Left lung (tissue), 10 donors: Measurements from ENCODE around the gene PHF3. TPM values are rescaled to one million over a fixed set of nuclear protein-coding genes. Genes with fewer than 3 reads are reported as not detected.

Experiments
- ATAC-seq: fragments of 200-7000 bp; cut with Tn5 transposase; one replicate; pipeline ENCODE4 v1.9.1; 2020; ENCODE audit warnings: moderate library complexity
- DNase-seq, 4 donors: peaks; one replicate each; pipeline ENCODE4 v3.0.0-alpha.2; 2013 to 2020
- H3K27ac ChIP-seq, 2 donors: fragments of 200-600 bp; sonication (generic) in 1 of 2; one replicate each; pipeline versions ENCODE4 v1.5.0 to v1.8.0; 2020 to 2021
- H3K27me3 ChIP-seq, 2 donors: fragments of 200-600 bp; sonication (generic) in 1 of 2; one replicate each; pipeline versions ENCODE4 v1.5.0 to v1.8.0; 2020 to 2021
- H3K36me3 ChIP-seq, 2 donors: fragments of 200-600 bp; sonication (generic) in 1 of 2; one replicate each; pipeline versions ENCODE4 v1.5.0 to v1.8.0; 2020 to 2021
- H3K4me1 ChIP-seq, 2 donors: fragments of 200-600 bp; one replicate each; pipeline ENCODE4 v1.8.0; 2021
- H3K4me3 ChIP-seq, 2 donors: fragments of 200-600 bp; sonication (generic) in 1 of 2; one replicate each; pipeline versions ENCODE4 v1.5.0 to v1.8.0; 2020 to 2021; ENCODE audit warnings: mild to moderate bottlenecking in 1 of 2
- H3K9me3 ChIP-seq, 2 donors: fragments of 200-600 bp; sonication (generic) in 1 of 2; one replicate each; pipeline versions ENCODE4 v1.5.0 to v1.8.0; 2020 to 2021
- intact Hi-C, 2 donors: fragments of 100-400 bp; cut with DNase I; formaldehyde crosslinking; loops; one replicate each; pipeline versions ENCODE4 v1.11.2 to v1.14.2; 2022
- polyA plus RNA-seq, 6 donors: library from polyadenylated mRNA; unstranded; fragments of 120-200 nt; gene quantifications; one replicate each; pipeline ENCODE4 v1.2.1, GENCODE V29; 2013; ENCODE audit not compliant: insufficient read length in 6 of 6
- total RNA-seq, 2 donors: library from RNA; stranded (reverse); fragmentation: NEBNext Ultra II Directional; extraction: Animal tissue kit (Norgen Biotek cat#: 25700); gene quantifications; one replicate each; pipeline ENCODE4 v1.2.1, GENCODE V29; 2021
- TF ChIP-seq, protein P1 (sequence below), 2 donors: fragments of 200-600 bp; sonication (generic) in 1 of 2; IDR thresholded peaks; one replicate each; pipeline versions ENCODE4 v1.5.0 to v1.8.0; 2021; ENCODE audit warnings: antibody characterized with exemption in 2 of 2
- donor health status: DM: no; HTN: yes; CAD: no.
- donor health status: DM: no; HTN: no; CAD: no.

The PHF3 gene
- total and polyA plus RNA-seq, 8 donors, result 44.5 to 76.4 (median 66.2) TPM

DNA sequence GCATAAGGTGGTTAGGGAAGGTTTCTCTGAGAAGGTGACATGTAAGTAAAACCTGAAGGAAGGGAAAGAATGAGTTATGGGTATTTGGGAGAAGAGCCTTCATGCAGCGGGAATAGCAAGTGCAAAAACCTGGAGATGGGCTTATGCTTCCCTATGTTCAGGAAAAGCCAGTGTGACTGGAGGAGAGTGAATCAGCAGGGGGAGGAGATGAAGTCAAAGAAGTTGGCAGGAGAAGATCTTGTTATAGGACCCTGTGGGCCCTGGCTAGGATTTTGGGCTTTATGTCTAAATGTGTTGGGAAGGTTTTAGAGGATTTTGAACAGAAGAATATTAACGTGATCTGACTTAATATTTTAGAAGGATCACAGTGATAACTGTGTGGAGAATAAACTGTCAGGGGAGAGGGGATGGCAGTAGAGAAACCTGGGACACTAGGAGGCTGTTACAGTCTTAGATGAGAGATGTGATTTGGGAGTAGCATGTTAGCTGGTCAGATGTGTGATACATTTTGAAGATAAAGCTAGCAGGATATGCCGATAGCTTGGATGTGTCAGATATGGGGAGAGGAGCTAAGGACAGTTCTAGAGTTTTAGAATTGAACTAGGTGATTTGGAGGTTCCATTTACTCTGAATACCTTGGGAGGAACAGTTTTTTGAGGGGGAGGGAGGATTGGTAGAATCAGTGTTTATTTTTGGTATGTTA lies 41.0 kb downstream of the PHF3 start:
- TF ChIP-seq, protein P1, sequence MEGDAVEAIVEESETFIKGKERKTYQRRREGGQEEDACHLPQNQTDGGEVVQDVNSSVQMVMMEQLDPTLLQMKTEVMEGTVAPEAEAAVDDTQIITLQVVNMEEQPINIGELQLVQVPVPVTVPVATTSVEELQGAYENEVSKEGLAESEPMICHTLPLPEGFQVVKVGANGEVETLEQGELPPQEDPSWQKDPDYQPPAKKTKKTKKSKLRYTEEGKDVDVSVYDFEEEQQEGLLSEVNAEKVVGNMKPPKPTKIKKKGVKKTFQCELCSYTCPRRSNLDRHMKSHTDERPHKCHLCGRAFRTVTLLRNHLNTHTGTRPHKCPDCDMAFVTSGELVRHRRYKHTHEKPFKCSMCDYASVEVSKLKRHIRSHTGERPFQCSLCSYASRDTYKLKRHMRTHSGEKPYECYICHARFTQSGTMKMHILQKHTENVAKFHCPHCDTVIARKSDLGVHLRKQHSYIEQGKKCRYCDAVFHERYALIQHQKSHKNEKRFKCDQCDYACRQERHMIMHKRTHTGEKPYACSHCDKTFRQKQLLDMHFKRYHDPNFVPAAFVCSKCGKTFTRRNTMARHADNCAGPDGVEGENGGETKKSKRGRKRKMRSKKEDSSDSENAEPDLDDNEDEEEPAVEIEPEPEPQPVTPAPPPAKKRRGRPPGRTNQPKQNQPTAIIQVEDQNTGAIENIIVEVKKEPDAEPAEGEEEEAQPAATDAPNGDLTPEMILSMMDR (IDR thresholded peaks at IDR 0.05), result no peak
- no peaks in the 10 kb centered on the region for H3K27me3 ChIP-seq
- no peaks in the 10 kb centered on the region for H3K9me3 ChIP-seq
- H3K4me3 ChIP-seq, result no peak overlapping the region
- ATAC-seq, result peak; percentile 29
- peaks cover 0 to 11% of the 10 kb centered on the region in 2 donors for H3K4me1 ChIP-seq
- no peak overlapping the region for H3K27ac ChIP-seq
- intact Hi-C loops, result no loop called here
- no peak for DNase-seq
- peaks cover 0 to 3% of the 10 kb centered on the region in 2 donors for H3K36me3 ChIP-seq

DNA sequence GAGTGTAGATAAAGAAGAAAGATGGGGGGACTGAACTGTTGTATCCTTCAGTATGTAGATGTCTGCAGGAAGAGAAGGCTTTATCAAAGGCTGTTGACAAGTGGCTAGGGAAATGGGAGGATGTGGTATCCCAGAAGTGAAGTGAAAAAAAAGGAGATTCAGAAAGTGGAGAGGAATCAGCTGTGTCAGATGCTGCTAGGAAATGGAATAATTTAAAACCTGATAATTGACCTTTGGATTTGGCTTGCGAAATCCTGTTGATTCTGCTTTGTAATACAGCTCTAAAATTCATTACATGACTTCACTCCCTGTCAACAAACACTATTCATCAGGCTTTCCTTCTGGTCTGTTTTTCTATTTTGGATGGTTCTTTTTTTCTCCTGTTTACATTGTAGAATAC lies 41.7 kb downstream of the PHF3 start:
- TF ChIP-seq, protein P1 (IDR thresholded peaks at IDR 0.05), result no peak
- ATAC-seq (peak; percentile 41), DNase-seq (peak in 2 of 4 donors; percentile 20 to 48)
- Histone ChIP-seq H3K4me3 (no peak overlapping the region), H3K36me3 (peaks cover 0 to 3% of the 10 kb centered on the region in 2 donors), H3K27me3 (no peaks in the 10 kb centered on the region), H3K4me1 (peaks cover 0 to 11% of the 10 kb centered on the region in 2 donors), H3K9me3 (no peaks in the 10 kb centered on the region), H3K27ac (no peak overlapping the region)
- intact Hi-C loops, result no loop called here

DNA sequence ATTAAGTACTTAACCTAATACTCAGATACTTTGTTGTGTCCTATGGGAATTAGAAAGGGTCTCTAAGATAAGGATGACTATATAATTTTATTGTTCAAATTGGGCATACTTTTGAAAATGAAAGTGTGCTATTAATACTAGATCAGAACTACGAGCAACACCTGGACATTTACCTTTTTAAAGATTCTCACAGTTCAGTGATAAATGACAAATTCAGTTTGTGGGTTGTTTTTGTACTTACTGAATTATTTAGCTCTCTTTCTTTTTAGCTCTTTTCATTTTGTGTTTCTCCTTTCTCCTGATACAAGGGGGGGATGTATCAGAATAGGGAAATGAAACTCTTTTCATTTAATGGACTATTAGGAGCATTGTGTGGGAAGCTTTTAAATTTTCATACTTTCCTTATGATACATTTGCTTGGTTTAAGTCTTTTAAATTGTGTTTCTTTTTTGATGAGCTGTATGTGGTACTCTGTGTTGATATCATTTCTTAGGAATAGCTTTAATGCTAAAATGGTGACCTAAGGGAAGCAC lies 47.5 kb downstream of the PHF3 start:
- Histone ChIP-seq H3K27me3 (no peaks in the 10 kb centered on the region), H3K36me3 (peaks cover 0 to 17% of the 10 kb centered on the region in 2 donors), H3K9me3 (no peaks in the 10 kb centered on the region), H3K27ac (no peak overlapping the region), H3K4me1 (peaks cover 0 to 12% of the 10 kb centered on the region in 2 donors), H3K4me3 (no peak overlapping the region)
- no peak for DNase-seq
- no peak for ATAC-seq
- intact Hi-C loops, result no loop called here
- TF ChIP-seq, protein P1 (IDR thresholded peaks at IDR 0.05), result no peak

DNA sequence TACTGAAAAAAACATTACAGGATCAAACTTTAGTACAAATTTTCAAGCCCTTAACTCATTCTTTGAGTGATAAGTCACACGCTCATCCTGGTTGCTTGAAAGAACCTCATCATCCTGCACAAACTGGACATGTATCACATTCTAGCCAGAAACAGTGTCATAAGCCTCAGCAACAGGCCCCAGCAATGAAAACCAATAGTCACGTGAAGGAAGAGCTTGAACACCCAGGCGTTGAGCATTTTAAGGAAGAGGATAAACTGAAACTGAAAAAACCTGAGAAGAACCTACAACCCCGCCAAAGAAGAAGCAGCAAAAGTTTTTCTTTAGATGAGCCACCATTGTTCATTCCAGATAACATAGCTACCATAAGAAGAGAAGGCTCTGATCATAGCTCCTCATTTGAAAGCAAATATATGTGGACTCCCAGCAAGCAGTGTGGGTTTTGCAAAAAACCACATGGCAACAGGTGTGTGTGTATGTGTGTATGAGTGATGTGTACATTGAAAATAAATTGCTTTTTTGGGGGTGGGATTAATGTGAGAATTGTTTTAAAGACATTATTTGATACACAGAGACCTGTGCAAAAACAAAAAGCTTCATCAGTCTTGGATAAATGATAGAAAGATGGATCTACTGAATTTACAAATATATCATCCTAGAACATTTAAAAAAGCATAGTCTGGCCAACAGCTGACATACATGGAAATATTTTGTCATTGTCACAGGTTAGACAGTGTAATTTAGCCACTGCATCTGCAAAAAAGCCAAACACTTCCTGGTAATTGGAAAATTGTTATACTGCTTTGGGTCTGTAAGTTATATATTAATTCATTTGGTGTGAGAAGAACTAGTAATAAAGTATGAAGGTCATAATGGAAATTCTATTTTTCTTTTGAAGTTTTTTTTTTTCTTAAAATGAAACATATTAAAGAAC lies 50.1 kb downstream of the PHF3 start:
- ATAC-seq (peak; percentile 38), DNase-seq (no peak)
- Histone ChIP-seq H3K36me3 (peaks cover 0 to 17% of the 10 kb centered on the region in 2 donors), H3K27me3 (no peaks in the 10 kb centered on the region), H3K4me1 (peaks cover 0 to 27% of the 10 kb centered on the region in 2 donors), H3K27ac (peak overlapping the region in 1 of 2 donors; percentile 25), H3K4me3 (no peak overlapping the region), H3K9me3 (no peaks in the 10 kb centered on the region)
- intact Hi-C loops, result no loop called here
- TF ChIP-seq, protein P1 (IDR thresholded peaks at IDR 0.05), result no peak

DNA sequence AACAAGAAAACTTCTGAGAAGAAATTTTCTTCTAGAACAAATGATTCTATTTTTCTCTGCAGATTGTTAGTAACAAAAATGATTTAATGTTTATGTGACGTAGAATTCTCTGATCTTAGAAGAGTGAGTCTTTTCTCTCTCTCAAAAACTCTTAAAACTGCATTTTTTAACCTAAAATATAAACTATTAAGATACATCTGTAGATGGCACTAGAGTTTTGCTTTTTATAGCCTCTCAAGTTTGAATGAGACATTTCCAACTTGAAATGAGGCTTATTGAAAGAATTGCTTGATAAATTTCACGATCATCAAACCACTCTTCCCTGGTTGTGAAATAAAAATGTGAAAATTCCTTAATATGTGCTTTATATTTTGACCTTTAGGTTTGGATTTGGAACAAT lies 53.8 kb downstream of the PHF3 start:
- Histone ChIP-seq H3K36me3 (peaks cover 0 to 12% of the 10 kb centered on the region in 2 donors), H3K4me3 (no peak overlapping the region), H3K27me3 (no peaks in the 10 kb centered on the region), H3K27ac (no peak overlapping the region), H3K4me1 (peaks cover 0 to 22% of the 10 kb centered on the region in 2 donors), H3K9me3 (no peaks in the 10 kb centered on the region)
- DNase-seq (no peak), ATAC-seq (no peak)
- TF ChIP-seq, protein P1 (IDR thresholded peaks at IDR 0.05), result peak in 1 of 2 donors; percentile 7
- intact Hi-C loops, result no loop called here
